Measurements from ENCODE around the gene CTNNB1. TPM values are rescaled to one million over a fixed set of nuclear protein-coding genes. Genes with fewer than 3 reads are reported as not detected.
A peak's percentile ranks its signal among the peaks of the same experiment; 100 is the strongest.

Gene CTNNB1
- total and polyA plus RNA-seq, 2 experiments from 2014 or later, result 89.4 to 566 TPM

- Mint-ChIP-seq H3K27me3 (ENCODE audit: insufficient read depth, low read depth, poor library complexity) (peaks cover 9% of the 10 kb centered on the region), H3K4me3 (peak overlapping the region; percentile 98), H3K4me1 (peaks cover 58% of the 10 kb centered on the region), H3K27ac (no peak overlapping the region), H3K9me3 (no peaks in the 10 kb centered on the region), H3K36me3 (ENCODE audit: low read depth) (peaks cover 10% of the 10 kb centered on the region; the same call in 2 of the 3 replicates)
- H3K36me3 ChIP-seq (ENCODE audit: insufficient read depth), result no peaks in the 10 kb centered on the region
- no peak for DNase-seq (ENCODE audit: low spot score)
- peak overlapping the region; percentile 83 for H3K4me2 ChIP-seq
- no peak overlapping the region for H2AFZ ChIP-seq
- H3K27me3 ChIP-seq (ENCODE audit: insufficient read depth), result peaks cover 5% of the 10 kb centered on the region; the same call in 1 of the 2 replicates
- no peak for ATAC-seq
- H3K4me1 ChIP-seq (ENCODE audit: insufficient read depth), result peaks cover 65% of the 10 kb centered on the region
- peak overlapping the region; percentile 92 for H3K4me3 ChIP-seq
- H3K27ac ChIP-seq (ENCODE audit: low read depth), result no peak overlapping the region
- no peaks in the 10 kb centered on the region for H3F3A ChIP-seq (replicated peaks; ENCODE audit: low read depth)
- no peaks in the 10 kb centered on the region for H3K9me2 ChIP-seq (ENCODE audit: insufficient read depth)
- peaks cover 73% of the 10 kb centered on the region for H3K79me2 ChIP-seq (replicated peaks; ENCODE audit: insufficient read depth)
- peaks cover 61% of the 10 kb centered on the region for H4K20me1 ChIP-seq (replicated peaks; ENCODE audit: insufficient read depth)
- no peak for TF ChIP-seq STAT1 (IDR thresholded peaks at IDR 0.05; ENCODE audit: unreplicated experiment)
- TF ChIP-seq JUNB (IDR thresholded peaks at IDR 0.05; ENCODE audit: unreplicated experiment), result no peak
- TF ChIP-seq CREB1 (CRISPR knock-in tag; IDR thresholded peaks at IDR 0.05; ENCODE audit: low read depth), result no peak
- TF ChIP-seq ZNF331 (CRISPR knock-in tag; IDR thresholded peaks at IDR 0.05; ENCODE audit: low read depth), result no peak
- no peak for TF ChIP-seq NANOG (IDR thresholded peaks at IDR 0.05; ENCODE audit: borderline replicate concordance)
- no peak for TF ChIP-seq REST (IDR thresholded peaks at IDR 0.05; ENCODE audit: unreplicated experiment)
- TF ChIP-seq ETS1 (IDR thresholded peaks at IDR 0.05), result no peak
- no peak for TF ChIP-seq CTCF (conservative IDR thresholded peaks at IDR 0.05; ENCODE audit: low read depth in 2 of 2)
- no peak for TF ChIP-seq EZH2phosphoT487 (IDR thresholded peaks at IDR 0.05; ENCODE audit: unreplicated experiment)
Observed at GRCh38 chr3:41202075-41202833, 2.9 kb downstream of the CTNNB1 start.
